BLaER1 treated with 17β-estradiol and CSF1 and Interleukin-3, amounts not matched to agents 10 nM and 100 nM (cell line): ENCODE data around the gene SIVA1.

Experiments used
- H3K27ac ChIP-seq, 11 experiments: shearing (Covaris generic); formaldehyde crosslinking; 2 replicates each; pipeline ENCODE4 v1.8.1; 2022
- H3K27me3 ChIP-seq, 11 experiments: shearing (Covaris generic); formaldehyde crosslinking; 2 replicates each; pipeline ENCODE4 v1.8.1; 2022
- H3K36me3 ChIP-seq, 11 experiments: shearing (Covaris generic); formaldehyde crosslinking; 2 replicates each; pipeline ENCODE4 v1.8.1; 2022
- H3K4me1 ChIP-seq, 10 experiments: shearing (Covaris generic); formaldehyde crosslinking; 2 replicates each; pipeline ENCODE4 v1.8.1; 2022
- H3K4me2 ChIP-seq, 11 experiments: shearing (Covaris generic); formaldehyde crosslinking; 2 replicates each; pipeline ENCODE4 v1.8.1; 2022
- H3K4me3 ChIP-seq, 10 experiments: shearing (Covaris generic); formaldehyde crosslinking; 2 replicates each; pipeline ENCODE4 v1.8.1; 2022
- H3K9ac ChIP-seq, 11 experiments: shearing (Covaris generic); formaldehyde crosslinking; 2 replicates each; pipeline ENCODE4 v1.8.1; 2022
- H3K9me3 ChIP-seq, 11 experiments: shearing (Covaris generic); formaldehyde crosslinking; replicated peaks in 1 of 11; 2 replicates each; pipeline ENCODE4 v1.8.1; 2022
- H4K20me1 ChIP-seq, 11 experiments: shearing (Covaris generic); formaldehyde crosslinking; 2 replicates each; pipeline ENCODE4 v1.8.1; 2022
- Cebpa-rat ChIP-seq, 11 experiments: shearing (Covaris generic); IDR thresholded peaks; 2 replicates each; pipeline ENCODE4 v1.8.1; 2022

Gene SIVA1

GRCh38 chr14:104799244-104800014, 46.5 kb downstream of the SIVA1 start:
- Histone ChIP-seq H4K20me1 (peaks cover under 1 to 43% (median 37%) of the 10 kb centered on the region in 11 experiments; a peak in 20 of 22 replicates), H3K4me1 (peaks cover 59 to 82% (median 78%) of the 10 kb centered on the region in 10 experiments), H3K36me3 (no peaks in the 10 kb centered on the region), H3K9ac (peak overlapping the region; percentile 61 to 84 (median 77)), H3K4me3 (peak overlapping the region; percentile 69 to 83 (median 76); a peak in 19 of 20 replicates), H3K27me3 (peaks cover 0 to 31% (median 22%) of the 10 kb centered on the region in 11 experiments; a peak in 14 of 22 replicates), H3K27ac (peak overlapping the region; percentile 44 to 79 (median 72); a peak in 21 of 22 replicates), H3K4me2 (peak overlapping the region; percentile 96 to 100 (median 100)), H3K9me3 (no peaks in the 10 kb centered on the region)
- no peak for TF ChIP-seq Cebpa-rat (IDR thresholded peaks at IDR 0.05)

- H3K4me1 ChIP-seq = peaks cover 67 to 89% (median 85%) of the 10 kb centered on the region in 10 experiments
These were observed 47.2 kb downstream of the SIVA1 start for GRCh38 chr14:104800015-104800770.

GRCh38 chr14:104800771-104801519, 48.0 kb downstream of the SIVA1 start, which contains the start of gene ZBTB42:
ZBTB42 (plus strand) TSS chr14:104801101; CDS start chr14:104801198, 97 bp downstream.
- Histone ChIP-seq H3K9ac (peak within 1 kb of the TSS; percentile 61 to 84 (median 77)), H3K4me2 (peak within 1 kb of the TSS; percentile 96 to 100 (median 100)), H3K4me1 (peaks cover 72 to 94% (median 89%) of the 10 kb centered on the region in 10 experiments), H3K9me3 (no peaks in the 10 kb centered on the region), H3K36me3 (no peaks in the 10 kb centered on the region), H3K4me3 (peak within 1 kb of the TSS; percentile 69 to 83 (median 76)), H4K20me1 (peaks cover 0 to 51% (median 38%) of the 10 kb centered on the region in 11 experiments; a peak in 19 of 22 replicates), H3K27me3 (peaks cover 0 to 31% (median 22%) of the 10 kb centered on the region in 11 experiments; a peak in 14 of 22 replicates), H3K27ac (peak within 1 kb of the TSS; percentile 44 to 79 (median 72); a peak in 21 of 22 replicates)
- TF ChIP-seq Cebpa-rat (IDR thresholded peaks at IDR 0.05) = no peak

More at GRCh38 chr14:104800015-104800770, 47.2 kb downstream of the SIVA1 start:
- peak overlapping the region; percentile 69 to 83 (median 76) for H3K4me3 ChIP-seq
- peak overlapping the region; percentile 96 to 100 (median 100) for H3K4me2 ChIP-seq
- H3K27me3 ChIP-seq = peaks cover 0 to 31% (median 22%) of the 10 kb centered on the region in 11 experiments; a peak in 14 of 22 replicates
- H4K20me1 ChIP-seq = peaks cover 0 to 43% (median 34%) of the 10 kb centered on the region in 11 experiments; a peak in 19 of 22 replicates
- H3K36me3 ChIP-seq = no peaks in the 10 kb centered on the region
- no peak for TF ChIP-seq Cebpa-rat (IDR thresholded peaks at IDR 0.05)
- peak overlapping the region; percentile 44 to 79 (median 72); a peak in 21 of 22 replicates for H3K27ac ChIP-seq
- H3K9ac ChIP-seq = peak overlapping the region; percentile 61 to 84 (median 77)
- H3K9me3 ChIP-seq = no peaks in the 10 kb centered on the region

GRCh38 chr14:104801520-104802393, 48.8 kb downstream of the SIVA1 start:
- H3K4me1 ChIP-seq = peaks cover 71 to 90% (median 86%) of the 10 kb centered on the region in 10 experiments
- peak overlapping the region; percentile 69 to 83 (median 76) for H3K4me3 ChIP-seq
- peaks cover 0 to 54% (median 38%) of the 10 kb centered on the region in 11 experiments; a peak in 19 of 22 replicates for H4K20me1 ChIP-seq
- TF ChIP-seq Cebpa-rat (IDR thresholded peaks at IDR 0.05) = no peak
- H3K36me3 ChIP-seq = no peaks in the 10 kb centered on the region
- peaks cover 0 to 27% (median 20%) of the 10 kb centered on the region in 11 experiments; a peak in 14 of 22 replicates for H3K27me3 ChIP-seq
- H3K9ac ChIP-seq = peak overlapping the region; percentile 61 to 84 (median 77)
- H3K4me2 ChIP-seq = peak overlapping the region; percentile 96 to 100 (median 100)
- peak overlapping the region in 3 of 11 experiments; percentile 60 to 79 (median 63); a peak in 4 of 22 replicates for H3K27ac ChIP-seq
- no peaks in the 10 kb centered on the region for H3K9me3 ChIP-seq

GRCh38 chr14:104802394-104803184, 49.6 kb downstream of the SIVA1 start:
- peak overlapping the region; percentile 96 to 100 (median 100) for H3K4me2 ChIP-seq
- peak overlapping the region in 6 of 11 experiments; percentile 13 to 84 (median 77); a peak in 4 of 22 replicates for H3K9ac ChIP-seq
- H3K4me1 ChIP-seq = peaks cover 68 to 86% (median 77%) of the 10 kb centered on the region in 10 experiments
- H4K20me1 ChIP-seq = peaks cover 0 to 53% (median 38%) of the 10 kb centered on the region in 11 experiments; a peak in 19 of 22 replicates
- no peak overlapping the region for H3K27ac ChIP-seq
- peaks cover 0 to 18% (median 14%) of the 10 kb centered on the region in 11 experiments; a peak in 14 of 22 replicates for H3K27me3 ChIP-seq
- H3K36me3 ChIP-seq = no peaks in the 10 kb centered on the region
- no peaks in the 10 kb centered on the region for H3K9me3 ChIP-seq
- no peak for TF ChIP-seq Cebpa-rat (IDR thresholded peaks at IDR 0.05)
- H3K4me3 ChIP-seq = peak overlapping the region in 2 of 10 experiments; percentile 76 to 78; a peak in 1 of 20 replicates

GRCh38 chr14:104803280-104803911, 50.4 kb downstream of the SIVA1 start:
- Histone ChIP-seq H3K27me3 (peaks cover 0 to 11% (median 6%) of the 10 kb centered on the region in 11 experiments; a peak in 11 of 22 replicates), H3K4me2 (peak overlapping the region; percentile 42 to 100 (median 84); a peak in 21 of 22 replicates), H3K27ac (no peak overlapping the region), H3K4me1 (peaks cover 60 to 78% (median 69%) of the 10 kb centered on the region in 10 experiments), H3K4me3 (no peak overlapping the region), H3K9me3 (no peaks in the 10 kb centered on the region), H3K36me3 (no peaks in the 10 kb centered on the region), H3K9ac (peak overlapping the region in 4 of 11 experiments; percentile 1 to 44 (median 30); a peak in 4 of 22 replicates), H4K20me1 (peaks cover 0 to 53% (median 38%) of the 10 kb centered on the region in 11 experiments; a peak in 19 of 22 replicates)
- TF ChIP-seq Cebpa-rat (IDR thresholded peaks at IDR 0.05) = no peak
